Lower leg skin (tissue), 4 donors: ENCODE data around the gene FFAR2. TPM values are rescaled to one million over a fixed set of nuclear protein-coding genes. Genes with fewer than 3 reads are reported as not detected.

Experiments
- DNase-seq, 2 donors: peaks; one replicate each; pipeline ENCODE4 v3.0.0-alpha.2; 2019; ENCODE audit warnings: low spot score in 2 of 2
- H3K4me3 ChIP-seq: fragments of 200-600 bp; sonication (generic); 2 replicates; pipeline ENCODE4 v1.5.1; 2017; ENCODE audit warnings: mild to moderate bottlenecking, low read depth; ENCODE audit not compliant: poor library complexity, severe bottlenecking
- CTCF ChIP-seq, 3 donors: fragments of 450-650 bp; IDR thresholded peaks; one replicate each; pipeline ENCODE4 v1.5.1; 2016; ENCODE audit warnings: antibody characterized with exemption in 3 of 3, mild to moderate bottlenecking in 3 of 3, moderate library complexity in 2 of 3
- POLR2A ChIP-seq, 2 donors: fragments of 450-650 bp; IDR thresholded peaks; one replicate each; pipeline ENCODE4 v1.6.1; 2016 to 2017; ENCODE audit warnings: antibody characterized with exemption in 2 of 2, mild to moderate bottlenecking in 1 of 2, moderate library complexity in 1 of 2
- WGBS, 2 donors: methylation state at CpG; one replicate each; pipeline ENCODE4 v1.1.5; 2018; 5-methylcytosine and 5-hydroxymethylcytosine counted together
- intact Hi-C: fragments of 100-400 bp; cut with DNase I; formaldehyde crosslinking; loops from one replicate; pipeline ENCODE4 v1.15.0; 2023; ENCODE audit warnings: low total_unique reads
- total RNA-seq, 4 donors: library from RNA; depleted of rRNA; stranded (reverse); fragments of >200 nt; gene quantifications; one replicate each; pipeline ENCODE4 v1.1.0, GENCODE V29; 2016

FFAR2 gene
- total RNA-seq, 4 donors from 2014 or later: 0.49 to 1.1 (median 0.55) TPM; not detected in 1

GRCh38 chr19:35430409-35431144 is 17.5 kb upstream of the FFAR2 start:
- TF ChIP-seq POLR2A (IDR thresholded peaks at IDR 0.05) (no peak), CTCF (IDR thresholded peaks at IDR 0.05) (no peak)
- DNase-seq: no peak
- H3K4me3 ChIP-seq: no peak overlapping the region
- intact Hi-C loops: no loop called here
- WGBS, 2 donors: 65 to 82% methylated on average over 5 of the region's 5 CpGs

GRCh38 chr19:35431145-35431807 is 16.8 kb upstream of the FFAR2 start:
- no peak for TF ChIP-seq CTCF (IDR thresholded peaks at IDR 0.05)
- no peak for TF ChIP-seq POLR2A (IDR thresholded peaks at IDR 0.05)
- H3K4me3 ChIP-seq: no peak overlapping the region
- DNase-seq: no peak
- intact Hi-C loops: no loop called here
- 91 to 92% methylated on average over 8 of the region's 8 CpGs for WGBS, 2 donors

GRCh38 chr19:35432911-35433310 is 15.1 kb upstream of the FFAR2 start:
- H3K4me3 ChIP-seq: no peak overlapping the region
- WGBS, 2 donors: 89 to 90% methylated on average over 9 of the region's 9 CpGs
- TF ChIP-seq POLR2A (IDR thresholded peaks at IDR 0.05) (no peak), CTCF (IDR thresholded peaks at IDR 0.05) (no peak)
- DNase-seq: no peak
- intact Hi-C loops: no loop called here

- TF ChIP-seq POLR2A (IDR thresholded peaks at IDR 0.05) (no peak), CTCF (IDR thresholded peaks at IDR 0.05) (no peak)
- no peak for DNase-seq
- intact Hi-C loops: no loop called here
Measured at GRCh38 chr19:35433448-35433847, 14.6 kb upstream of the FFAR2 start.

GRCh38 chr19:35435896-35436295 is 12.2 kb upstream of the FFAR2 start:
- TF ChIP-seq POLR2A (IDR thresholded peaks at IDR 0.05) (no peak), CTCF (IDR thresholded peaks at IDR 0.05) (no peak)
- DNase-seq: no peak
- no peak overlapping the region for H3K4me3 ChIP-seq
- intact Hi-C loops: no loop called here
- 70 to 76% methylated on average over 3 of the region's 3 CpGs for WGBS, 2 donors

More at GRCh38 chr19:35433448-35433847, 14.6 kb upstream of the FFAR2 start:
- no peak overlapping the region for H3K4me3 ChIP-seq
- WGBS, 2 donors: 72 to 75% methylated on average over 7 of the region's 7 CpGs
